Right renal cortex interstitium (tissue), 3 donors: ENCODE measurements around the gene ADCY5. TPM values are rescaled to one million over a fixed set of nuclear protein-coding genes. Genes with fewer than 3 reads are reported as not detected.

Source experiments
- DNase-seq, 3 donors: peaks; one replicate each; pipeline ENCODE4 v3.0.0-alpha.2; 2013; ENCODE audit warnings: low read depth in 3 of 3, low spot score in 2 of 3
- polyA plus RNA-seq, 3 donors: library from polyadenylated mRNA; unstranded; fragments of 120-200 nt; gene quantifications; one replicate each; pipeline ENCODE4 v1.2.1, GENCODE V29; 2013; ENCODE audit not compliant: insufficient read length in 3 of 3

Gene ADCY5
- polyA plus RNA-seq, 3 donors, result 10.8 to 13.2 (median 12.7) TPM

DNA sequence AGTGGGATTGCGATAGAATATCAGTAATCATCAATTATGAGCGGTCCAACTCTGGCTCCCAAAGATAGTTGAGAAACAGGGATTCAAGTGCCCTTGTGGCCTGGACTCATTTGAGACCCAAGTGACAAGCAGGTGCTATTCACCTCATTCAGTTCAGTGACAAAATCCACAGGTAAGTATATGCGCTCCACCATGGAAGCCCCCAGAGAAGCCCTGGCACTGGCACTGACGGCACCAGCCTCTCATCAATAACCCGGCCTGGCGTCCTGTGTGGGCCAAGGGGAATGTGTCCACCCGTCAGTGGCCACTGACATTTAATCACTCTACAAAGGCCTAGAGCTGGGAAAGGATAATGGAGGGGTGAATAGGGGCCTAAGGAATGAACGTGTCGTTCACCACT, 117.2 kb downstream of the ADCY5 start:
- no peak for DNase-seq

GRCh38 chr3:123331006-123331405, 117.9 kb downstream of the ADCY5 start:
- no peak for DNase-seq

DNA sequence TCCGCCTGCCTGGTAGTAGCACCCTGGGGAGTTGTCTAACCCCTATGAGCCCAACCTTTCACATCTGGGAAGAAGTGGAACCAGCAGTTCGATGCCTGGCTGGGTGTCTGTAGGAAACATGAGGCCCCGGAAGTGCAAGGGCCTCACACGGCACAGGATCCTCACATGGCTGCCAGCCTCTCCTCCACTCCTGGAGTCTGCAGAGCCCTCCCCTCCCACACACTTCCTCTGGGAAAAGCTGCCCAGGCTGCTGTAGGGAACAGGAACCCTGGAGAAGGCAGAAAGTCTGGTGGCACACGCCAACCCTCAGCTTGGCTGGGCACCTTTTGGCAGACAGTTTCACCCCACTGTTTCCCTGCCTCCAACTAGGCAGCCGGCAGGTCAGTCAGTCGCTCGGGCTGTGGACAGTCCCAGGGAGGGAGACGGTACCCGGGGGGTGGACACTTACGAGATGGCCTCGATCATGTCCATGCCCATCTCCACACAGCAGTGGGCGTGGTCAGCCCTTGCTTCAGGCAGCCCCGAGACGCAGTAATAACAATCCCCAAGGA, 118.4 kb downstream of the ADCY5 start:
- no peak for DNase-seq

- DNase-seq, result no peak
Observed at GRCh38 chr3:123329636-123330340, 119.1 kb downstream of the ADCY5 start.

GRCh38 chr3:123328851-123329635, 119.8 kb downstream of the ADCY5 start:
- peak in 2 of 3 donors; percentile 41 to 48 for DNase-seq

- DNase-seq, result no peak
Observed at GRCh38 chr3:123327956-123328850, 120.7 kb downstream of the ADCY5 start.

DNA sequence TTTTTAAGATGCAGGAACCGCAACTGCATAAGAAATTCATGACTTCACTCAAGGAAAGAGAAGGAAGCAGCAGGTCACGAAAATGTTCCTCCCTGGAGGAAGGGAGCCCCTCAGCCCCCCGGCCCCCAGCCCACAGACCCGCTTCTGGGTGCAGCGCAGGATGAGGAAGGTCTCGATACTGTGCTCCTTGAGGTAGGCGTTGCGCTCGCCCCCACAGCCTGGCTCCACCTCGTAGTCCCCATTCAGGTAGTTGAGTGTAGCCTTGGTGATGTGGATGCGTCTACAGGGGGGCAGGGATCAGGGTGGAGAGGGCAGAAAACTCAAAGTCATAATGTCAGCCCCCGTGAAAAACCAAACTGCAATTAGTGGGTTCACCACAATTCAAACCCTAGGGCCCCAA, 121.4 kb downstream of the ADCY5 start:
- no peak for DNase-seq

GRCh38 chr3:123326531-123326930, 122.4 kb downstream of the ADCY5 start:
- DNase-seq, result no peak

DNA sequence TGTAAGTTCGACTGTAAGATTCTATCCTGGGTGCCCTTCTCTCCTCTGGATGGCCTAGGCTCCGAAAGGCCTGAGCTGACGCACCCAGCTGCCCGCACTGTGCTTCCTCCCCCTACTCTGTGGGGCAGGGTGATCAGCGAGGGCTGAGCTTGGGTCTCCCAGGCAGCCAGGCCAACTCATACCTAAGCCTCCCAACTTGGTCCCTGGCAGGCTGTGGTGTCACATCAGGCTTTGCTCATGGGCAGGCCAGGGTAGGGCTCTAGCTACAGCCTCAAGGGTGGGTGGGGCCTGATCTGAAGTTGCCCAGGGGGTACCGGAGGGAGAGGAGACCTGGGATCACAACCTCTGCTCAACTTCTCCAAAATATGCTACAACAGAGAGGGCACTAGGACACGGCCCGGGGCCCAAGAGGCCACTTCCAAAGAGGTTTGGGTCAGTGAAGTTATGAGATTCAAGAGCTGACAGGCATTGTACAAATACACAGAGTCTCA, 123.1 kb downstream of the ADCY5 start:
- no peak for DNase-seq

- DNase-seq, result no peak
Observed at GRCh38 chr3:123324880-123325765, 123.8 kb downstream of the ADCY5 start.

DNA sequence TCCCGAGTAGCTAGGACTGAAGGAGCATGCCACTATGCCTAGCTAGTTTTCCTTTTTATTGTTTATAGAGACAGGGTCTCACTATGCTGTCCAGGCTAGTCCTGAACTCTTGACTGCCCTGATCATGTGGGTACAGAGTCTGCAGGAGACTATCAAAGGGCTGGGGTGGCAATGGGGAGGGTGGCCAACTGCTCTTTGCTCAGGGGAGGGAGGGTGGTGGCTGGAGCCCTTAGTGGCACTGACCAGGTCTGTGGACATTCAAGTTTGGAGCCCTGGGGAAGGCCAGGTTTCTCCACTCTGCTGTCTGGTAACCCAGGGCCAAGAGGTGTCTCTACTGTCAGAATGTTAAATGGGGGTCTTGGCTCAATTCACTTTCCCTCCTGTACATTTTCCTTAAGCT, 125.1 kb downstream of the ADCY5 start:
- DNase-seq, result no peak

- no peak for DNase-seq
Observed at GRCh38 chr3:123322866-123323265, 126.0 kb downstream of the ADCY5 start.

DNA sequence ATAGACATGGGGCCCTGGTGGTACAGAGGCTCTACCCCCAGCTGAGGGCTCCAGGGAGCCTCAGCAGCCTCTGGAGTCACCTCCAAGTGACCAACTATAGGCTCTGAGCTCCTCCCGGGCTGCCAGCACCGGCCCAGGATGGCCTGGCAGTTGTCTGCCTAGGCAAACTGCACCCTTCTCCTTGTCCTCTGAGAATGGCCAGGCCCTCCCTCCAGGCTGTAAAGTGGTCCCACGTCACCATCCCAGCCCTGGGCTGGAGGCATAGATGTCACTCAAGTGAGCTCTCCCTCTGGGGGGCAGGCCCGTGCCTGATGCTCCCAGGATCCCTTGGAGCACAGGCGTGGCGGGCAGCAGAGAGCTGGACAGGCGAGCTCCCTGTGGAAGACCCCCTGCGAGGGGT, 127.1 kb downstream of the ADCY5 start:
- no peak for DNase-seq

- no peak for DNase-seq
Observed at GRCh38 chr3:123320221-123320620, 128.7 kb downstream of the ADCY5 start.

DNA sequence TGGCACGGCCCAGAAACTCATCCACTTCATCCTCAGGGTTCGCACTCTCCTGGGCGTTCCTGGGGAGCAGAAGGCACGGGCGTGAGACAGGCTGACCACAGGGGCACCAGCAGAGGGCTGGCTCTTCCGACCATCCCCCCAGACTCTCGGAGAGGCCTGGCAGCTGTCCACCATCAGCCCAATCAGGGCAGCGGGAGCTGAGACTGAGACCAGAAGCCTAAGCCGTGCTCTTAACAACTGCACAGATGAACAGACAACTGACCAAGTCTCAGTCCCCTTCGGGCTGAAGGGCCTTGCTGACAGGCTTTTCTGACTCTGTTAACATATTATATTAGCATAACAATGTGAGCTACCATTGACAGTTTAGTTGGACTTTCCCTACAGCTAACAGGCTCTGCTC, 129.1 kb downstream of the ADCY5 start:
- no peak for DNase-seq

DNA sequence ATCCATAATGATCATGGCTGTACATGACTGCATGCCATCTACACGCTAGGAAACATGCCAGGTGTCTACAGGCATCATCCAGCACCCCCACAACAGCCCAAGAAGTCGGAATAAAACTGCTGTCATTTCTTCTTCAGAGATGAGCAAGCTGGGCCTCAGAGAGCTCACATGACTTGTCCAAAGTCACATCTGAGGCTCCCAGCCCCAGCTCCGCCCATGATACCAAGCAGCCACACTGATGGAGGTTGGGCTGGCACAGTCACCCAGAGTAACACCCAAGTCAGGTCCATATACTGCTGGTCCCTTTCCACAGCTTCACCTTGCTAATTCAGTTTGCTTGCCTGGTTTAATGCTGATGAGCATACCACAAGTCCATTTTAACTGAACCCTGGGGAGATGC, 130.5 kb downstream of the ADCY5 start:
- no peak for DNase-seq

GRCh38 chr3:123317716-123318115, 131.2 kb downstream of the ADCY5 start:
- no peak for DNase-seq

DNA sequence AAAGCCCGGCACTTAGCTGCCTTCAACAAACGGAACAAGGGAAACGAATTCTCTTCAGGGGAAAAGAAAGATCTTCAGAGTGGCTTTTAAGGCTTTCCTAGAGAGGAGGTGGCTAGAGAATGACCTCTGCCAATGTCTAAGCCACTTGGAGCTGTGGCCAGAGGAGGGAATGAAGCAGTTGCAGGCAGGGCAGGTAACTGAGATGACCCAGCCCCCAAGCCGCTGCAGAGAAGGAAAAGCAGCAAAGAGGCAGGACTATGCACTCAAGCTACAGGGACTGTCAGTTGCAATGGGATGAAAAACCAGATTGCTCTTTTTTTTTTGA, 133.7 kb downstream of the ADCY5 start:
- no peak for DNase-seq

GRCh38 chr3:123314359-123315270, 134.3 kb downstream of the ADCY5 start:
- no peak for DNase-seq
